Loucy (cell line): ENCODE measurements around the gene FAM53A.

ENCODE experiments used
- H2AFZ ChIP-seq: fragments of 200-600 bp; sonication (generic); 2 replicates; pipeline ENCODE4 v1.6.0; 2016; ENCODE audit warnings: antibody characterized with exemption, mild to moderate bottlenecking, low read length, moderate library complexity
- H3F3A ChIP-seq: fragments of 200-600 bp; 2 replicates; pipeline ENCODE4 v1.6.0; 2016; ENCODE audit warnings: antibody characterized with exemption, low read depth, mild to moderate bottlenecking
- H3K27me3 ChIP-seq: fragments of 200-600 bp; sonication (generic); 2 replicates; pipeline ENCODE4 v1.6.1; 2014; ENCODE audit warnings: low read length, mild to moderate bottlenecking; ENCODE audit not compliant: insufficient read depth, poor library complexity, severe bottlenecking
- H3K36me3 ChIP-seq: fragments of 200-600 bp; sonication (generic); 2 replicates; pipeline ENCODE4 v1.6.1; 2016; ENCODE audit warnings: low read length; ENCODE audit not compliant: insufficient read depth
- H3K4me1 ChIP-seq: fragments of 200-600 bp; sonication (generic); 2 replicates; pipeline ENCODE4 v1.5.1; 2014; ENCODE audit warnings: low read length, mild to moderate bottlenecking; ENCODE audit not compliant: insufficient read depth, poor library complexity, severe bottlenecking
- H3K4me2 ChIP-seq: fragments of 200-600 bp; sonication (generic); 2 replicates; pipeline ENCODE4 v1.6.0; 2014; ENCODE audit warnings: antibody characterized with exemption, low read length, low read depth, mild to moderate bottlenecking; ENCODE audit not compliant: poor library complexity, severe bottlenecking
- H3K4me3 ChIP-seq: fragments of 200-600 bp; sonication (generic); 2 replicates; pipeline ENCODE4 v1.5.1; 2014; ENCODE audit warnings: low read length, mild to moderate bottlenecking, mixed read lengths; ENCODE audit not compliant: poor library complexity, severe bottlenecking
- H3K79me2 ChIP-seq: fragments of 200-600 bp; sonication (generic); 2 replicates; pipeline ENCODE4 v1.6.1; 2014; ENCODE audit warnings: low read length; ENCODE audit not compliant: insufficient read depth
- H3K9ac ChIP-seq: fragments of 200-600 bp; sonication (generic); 2 replicates; pipeline ENCODE4 v1.6.0; 2014; ENCODE audit warnings: mild to moderate bottlenecking, low read depth, low read length, moderate library complexity; ENCODE audit not compliant: poor library complexity, severe bottlenecking
- H3K9me2 ChIP-seq: fragments of 200-600 bp; sonication (generic); replicated peaks from 2 replicates; pipeline ENCODE4 v1.6.1; 2016; ENCODE audit warnings: low read depth, low read length, mixed read lengths
- H3K9me3 ChIP-seq: fragments of 200-600 bp; sonication (generic); 2 replicates; pipeline ENCODE4 v1.6.1; 2014; ENCODE audit warnings: mild to moderate bottlenecking, antibody characterized with exemption, low read length, low read depth; ENCODE audit not compliant: insufficient read depth
- H4K20me1 ChIP-seq: fragments of 200-600 bp; sonication (generic); 2 replicates; pipeline ENCODE4 v1.6.0; 2014; ENCODE audit warnings: antibody characterized with exemption, low read length, mild to moderate bottlenecking; ENCODE audit not compliant: insufficient read depth, poor library complexity, severe bottlenecking
- EZH2phosphoT487 ChIP-seq: fragments of 200-600 bp; IDR thresholded peaks from 2 replicates; pipeline ENCODE4 v1.6.1; 2018; ENCODE audit warnings: antibody characterized with exemption, mild to moderate bottlenecking, moderate library complexity, borderline replicate concordance
- TF ChIP-seq, protein P1 (sequence below): fragments of 200-600 bp; sonication (generic); conservative IDR thresholded peaks from 2 replicates; pipeline ENCODE4 v1.5.1; 2014; ENCODE audit warnings: mild to moderate bottlenecking, antibody characterized with exemption, low read length

The FAM53A gene

GRCh38 chr4:1626151-1626550, 58.0 kb downstream of the FAM53A start:
- no peak overlapping the region for H3K4me2 ChIP-seq
- no peaks in the 10 kb centered on the region for H3K36me3 ChIP-seq
- H4K20me1 ChIP-seq: no peaks in the 10 kb centered on the region
- H2AFZ ChIP-seq: no peak overlapping the region
- no peaks in the 10 kb centered on the region for H3K79me2 ChIP-seq
- H3K4me1 ChIP-seq: no peaks in the 10 kb centered on the region
- H3F3A ChIP-seq: no peaks in the 10 kb centered on the region
- no peaks in the 10 kb centered on the region for H3K27me3 ChIP-seq
- TF ChIP-seq, protein P1, sequence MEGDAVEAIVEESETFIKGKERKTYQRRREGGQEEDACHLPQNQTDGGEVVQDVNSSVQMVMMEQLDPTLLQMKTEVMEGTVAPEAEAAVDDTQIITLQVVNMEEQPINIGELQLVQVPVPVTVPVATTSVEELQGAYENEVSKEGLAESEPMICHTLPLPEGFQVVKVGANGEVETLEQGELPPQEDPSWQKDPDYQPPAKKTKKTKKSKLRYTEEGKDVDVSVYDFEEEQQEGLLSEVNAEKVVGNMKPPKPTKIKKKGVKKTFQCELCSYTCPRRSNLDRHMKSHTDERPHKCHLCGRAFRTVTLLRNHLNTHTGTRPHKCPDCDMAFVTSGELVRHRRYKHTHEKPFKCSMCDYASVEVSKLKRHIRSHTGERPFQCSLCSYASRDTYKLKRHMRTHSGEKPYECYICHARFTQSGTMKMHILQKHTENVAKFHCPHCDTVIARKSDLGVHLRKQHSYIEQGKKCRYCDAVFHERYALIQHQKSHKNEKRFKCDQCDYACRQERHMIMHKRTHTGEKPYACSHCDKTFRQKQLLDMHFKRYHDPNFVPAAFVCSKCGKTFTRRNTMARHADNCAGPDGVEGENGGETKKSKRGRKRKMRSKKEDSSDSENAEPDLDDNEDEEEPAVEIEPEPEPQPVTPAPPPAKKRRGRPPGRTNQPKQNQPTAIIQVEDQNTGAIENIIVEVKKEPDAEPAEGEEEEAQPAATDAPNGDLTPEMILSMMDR: no peak
- no peak for TF ChIP-seq EZH2phosphoT487
- peaks cover 13% of the 10 kb centered on the region; the same call in 1 of the 2 replicates for H3K9me3 ChIP-seq
- no peaks in the 10 kb centered on the region for H3K9me2 ChIP-seq
- H3K4me3 ChIP-seq: no peak overlapping the region
- H3K9ac ChIP-seq: no peak overlapping the region

DNA sequence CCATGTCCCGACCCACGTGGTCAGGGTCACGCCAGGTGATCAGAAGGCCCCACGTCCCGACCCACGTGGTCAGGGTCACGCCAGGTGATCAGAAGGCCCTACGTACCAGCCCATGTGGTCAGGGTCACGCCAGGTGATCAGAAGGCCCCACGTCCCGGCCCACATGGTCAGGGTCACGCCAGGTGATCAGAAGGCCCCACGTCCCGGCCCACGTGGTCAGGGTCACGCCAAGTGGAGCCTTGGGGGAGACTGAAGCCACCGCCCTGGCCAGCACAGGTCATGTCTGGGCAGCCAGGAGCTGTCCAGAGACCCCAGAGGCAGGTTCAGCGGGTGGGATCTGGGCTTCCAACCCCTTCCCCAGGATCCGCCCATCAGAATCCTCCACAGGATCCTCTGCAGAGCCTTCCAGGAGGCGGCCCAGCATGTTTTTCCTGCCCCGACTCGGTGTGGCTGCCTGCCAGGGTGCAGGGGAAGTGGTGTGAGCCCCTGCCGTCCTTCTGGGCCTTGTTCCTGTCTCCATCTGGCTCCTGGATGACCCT, 58.4 kb downstream of the FAM53A start:
- peaks cover 13% of the 10 kb centered on the region; the same call in 1 of the 2 replicates for H3K9me3 ChIP-seq
- H3K9me2 ChIP-seq: no peaks in the 10 kb centered on the region

DNA sequence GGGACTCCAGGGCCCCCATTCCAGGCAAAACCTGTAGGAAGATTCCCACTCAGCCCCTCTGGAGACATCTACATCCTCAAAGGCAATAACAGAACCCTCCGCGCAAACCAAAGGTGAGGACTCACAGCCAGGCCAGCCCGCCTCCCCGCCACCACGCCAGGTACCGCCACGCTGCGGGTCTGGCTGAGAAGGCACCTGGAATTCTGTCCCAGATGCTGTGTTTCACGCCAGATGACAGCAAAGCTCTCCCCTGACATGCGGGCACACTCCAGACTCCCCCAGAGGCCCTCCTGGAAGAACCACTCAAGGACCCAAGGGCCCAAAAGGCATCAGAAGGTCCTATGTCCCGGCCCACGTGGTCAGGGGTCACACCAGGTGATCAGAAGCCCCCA, 59.6 kb downstream of the FAM53A start:
- Histone ChIP-seq H3K36me3 (no peaks in the 10 kb centered on the region), H3K27me3 (no peaks in the 10 kb centered on the region), H3K4me1 (no peaks in the 10 kb centered on the region), H3K9ac (no peak overlapping the region), H3K9me3 (peaks cover 13% of the 10 kb centered on the region; the same call in 1 of the 2 replicates), H2AFZ (no peak overlapping the region), H3K79me2 (no peaks in the 10 kb centered on the region), H4K20me1 (no peaks in the 10 kb centered on the region), H3K4me2 (no peak overlapping the region), H3K9me2 (no peaks in the 10 kb centered on the region), H3K4me3 (no peak overlapping the region), H3F3A (no peaks in the 10 kb centered on the region)
- TF ChIP-seq, protein P1: no peak
- no peak for TF ChIP-seq EZH2phosphoT487

More for the DNA sequence above, 58.4 kb downstream of the FAM53A start:
- no peak overlapping the region for H2AFZ ChIP-seq
- no peaks in the 10 kb centered on the region for H3K27me3 ChIP-seq
- no peak overlapping the region for H3K4me2 ChIP-seq
- no peak overlapping the region for H3K9ac ChIP-seq
- TF ChIP-seq, protein P1: no peak
- TF ChIP-seq EZH2phosphoT487: no peak
- no peaks in the 10 kb centered on the region for H3K4me1 ChIP-seq
- no peaks in the 10 kb centered on the region for H4K20me1 ChIP-seq
- no peak overlapping the region for H3K4me3 ChIP-seq
- H3K79me2 ChIP-seq: no peaks in the 10 kb centered on the region
- H3K36me3 ChIP-seq: no peaks in the 10 kb centered on the region
- H3F3A ChIP-seq: no peaks in the 10 kb centered on the region
